Measurements from ENCODE around the gene RFX7. TPM values are rescaled to one million over a fixed set of nuclear protein-coding genes. Genes with fewer than 3 reads are reported as not detected.
"Not testable (repeated sequence)": the region's sequence is repeated elsewhere in the genome, so short reads cannot be mapped to it uniquely, and the experiment has no call there.

Gene RFX7
- total RNA-seq, 1 experiment from 2014 or later = 29.8 TPM

DNA sequence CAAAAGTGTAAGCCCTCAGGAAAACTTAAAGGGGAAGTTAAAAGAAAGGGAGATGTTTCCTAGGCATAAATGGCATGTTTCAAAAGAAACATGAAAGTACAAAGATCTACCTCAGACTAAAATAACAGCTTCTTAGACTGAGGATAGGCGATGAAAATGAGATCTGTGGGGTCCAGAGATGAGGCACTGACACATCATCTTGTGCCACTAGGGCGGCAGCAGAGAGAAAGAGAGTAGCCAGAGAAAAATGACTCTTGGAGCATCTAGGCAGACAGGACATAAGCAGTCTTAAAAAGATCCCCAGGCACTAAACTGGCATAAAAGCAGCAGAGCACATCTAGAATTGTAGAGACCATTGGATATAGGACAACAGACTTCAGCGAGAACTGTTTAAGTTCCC lies 42.5 kb upstream of the RFX7 start:
- no TSS peak for BruUV-seq (replicated peaks)
- peak; percentile 9 for DNase-seq (ENCODE audit: unreplicated experiment)
- H3K27ac Mint-ChIP-seq (ENCODE audit: low read depth, unreplicated experiment) = no peak overlapping the region

DNA sequence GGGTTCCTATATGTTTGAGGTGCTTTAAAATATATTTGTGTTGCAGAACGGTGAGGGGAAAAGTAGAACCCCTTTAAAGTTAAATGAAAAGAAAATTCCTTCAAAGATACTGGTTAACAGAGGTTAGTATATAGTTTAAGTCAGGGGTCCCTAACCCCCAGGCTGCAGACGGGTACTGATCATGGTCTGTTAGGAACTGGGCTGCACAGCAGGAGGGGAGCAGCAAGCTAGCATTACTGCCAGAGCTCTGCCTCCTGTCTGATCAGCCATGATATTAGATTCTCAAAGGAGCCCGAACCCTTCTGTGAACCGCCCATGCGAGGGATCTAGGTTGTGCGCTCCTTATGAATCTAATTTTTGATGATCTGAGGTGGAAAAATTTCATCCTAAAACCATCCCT lies 37.5 kb upstream of the RFX7 start:
- Mint-ChIP-seq H3K27ac (ENCODE audit: low read depth, unreplicated experiment) (no peak overlapping the region), H3K36me3 (ENCODE audit: insufficient read depth, unreplicated experiment) (no peaks in the 10 kb centered on the region)
- CTCF ChIA-PET = interaction anchor here (0.6 kb wide), 1 partner anchor 81 kb away, joined by 3 read pairs; no protein-coding TSS in a partner anchor

More for the DNA sequence above, 42.5 kb upstream of the RFX7 start:
- H3K36me3 Mint-ChIP-seq (ENCODE audit: insufficient read depth, unreplicated experiment) = no peaks in the 10 kb centered on the region
- no peak overlapping the region for H3K4me3 Mint-ChIP-seq (ENCODE audit: unreplicated experiment)
- ChIA-PET POLR2A (no interaction called here), CTCF (interaction anchor here (0.8 kb wide), 1 partner anchor 119 kb away, joined by 3 read pairs; no protein-coding TSS in a partner anchor)
- intact Hi-C loops (cut with micrococcal nuclease) = no loop called here
- peak; percentile 11 for TF ChIP-seq CTCF (IDR thresholded peaks at IDR 0.05; ENCODE audit: unreplicated experiment)
- no peaks in the 10 kb centered on the region for H3K27me3 Mint-ChIP-seq (ENCODE audit: insufficient read depth, unreplicated experiment)
- H3K9me3 Mint-ChIP-seq (ENCODE audit: unreplicated experiment) = peaks cover 8% of the 10 kb centered on the region
- H3K4me1 Mint-ChIP-seq (ENCODE audit: insufficient read depth, unreplicated experiment) = no peaks in the 10 kb centered on the region

GRCh38 chr15:56273724-56274123 lies 30.0 kb upstream of the RFX7 start:
- peaks cover 28% of the 10 kb centered on the region for H3K9me3 Mint-ChIP-seq (ENCODE audit: unreplicated experiment)

More for the DNA sequence above, 37.5 kb upstream of the RFX7 start:
- no peak overlapping the region for H3K4me3 Mint-ChIP-seq (ENCODE audit: unreplicated experiment)
- no peaks in the 10 kb centered on the region for H3K27me3 Mint-ChIP-seq (ENCODE audit: insufficient read depth, unreplicated experiment)
- peaks cover 10% of the 10 kb centered on the region for H3K9me3 Mint-ChIP-seq (ENCODE audit: unreplicated experiment)
- no peak for TF ChIP-seq CTCF (IDR thresholded peaks at IDR 0.05; ENCODE audit: unreplicated experiment)
- intact Hi-C loops (cut with micrococcal nuclease) = no loop called here
- no peaks in the 10 kb centered on the region for H3K4me1 Mint-ChIP-seq (ENCODE audit: insufficient read depth, unreplicated experiment)
- no peak for DNase-seq (ENCODE audit: unreplicated experiment)
- no TSS peak for BruUV-seq (replicated peaks)
- POLR2A ChIA-PET = no interaction called here

DNA sequence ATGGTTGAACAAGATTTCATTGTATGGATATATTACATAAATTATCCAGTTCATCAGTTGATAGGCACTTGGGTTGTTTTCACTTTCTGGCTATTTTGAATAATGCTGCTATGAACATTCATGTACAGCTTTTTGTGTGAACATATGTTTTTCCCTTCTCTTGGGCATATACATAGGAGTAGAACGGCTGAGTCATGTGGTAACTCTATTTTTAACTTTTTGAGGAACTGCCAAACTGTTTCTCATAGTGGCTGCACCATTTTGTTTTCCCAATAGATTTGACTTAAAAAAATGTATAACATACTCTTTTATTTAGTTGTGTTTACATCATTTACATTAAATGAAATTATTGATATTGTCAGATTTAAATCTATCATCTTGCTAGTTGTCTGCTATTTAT lies 28.8 kb upstream of the RFX7 start:
- POLR2A ChIA-PET = interaction anchor here (1.4 kb wide), 1 partner anchor 100 kb away, joined by 6 read pairs; no protein-coding TSS in a partner anchor
- BruUV-seq (replicated peaks) = no TSS peak
- Mint-ChIP-seq H3K4me1 (ENCODE audit: insufficient read depth, unreplicated experiment) (no peaks in the 10 kb centered on the region), H3K36me3 (ENCODE audit: insufficient read depth, unreplicated experiment) (no peaks in the 10 kb centered on the region), H3K27ac (ENCODE audit: low read depth, unreplicated experiment) (no peak overlapping the region), H3K4me3 (ENCODE audit: unreplicated experiment) (no peak overlapping the region), H3K27me3 (ENCODE audit: insufficient read depth, unreplicated experiment) (no peaks in the 10 kb centered on the region), H3K9me3 (ENCODE audit: unreplicated experiment) (peaks cover 23% of the 10 kb centered on the region)
- intact Hi-C loops (cut with micrococcal nuclease) = no loop called here
- TF ChIP-seq CTCF (IDR thresholded peaks at IDR 0.05; ENCODE audit: unreplicated experiment) = no peak
- CTCF ChIA-PET = no interaction called here
- no peak for DNase-seq (ENCODE audit: unreplicated experiment)

More at GRCh38 chr15:56273724-56274123, 30.0 kb upstream of the RFX7 start:
- DNase-seq (ENCODE audit: unreplicated experiment) = no peak
- no peak for TF ChIP-seq CTCF (IDR thresholded peaks at IDR 0.05; ENCODE audit: unreplicated experiment)
- POLR2A ChIA-PET = interaction anchor here (1.4 kb wide), 1 partner anchor 98 kb away, joined by 6 read pairs; no protein-coding TSS in a partner anchor
- intact Hi-C loops (cut with micrococcal nuclease) = no loop called here
- CTCF ChIA-PET = no interaction called here
- no peaks in the 10 kb centered on the region for H3K27me3 Mint-ChIP-seq (ENCODE audit: insufficient read depth, unreplicated experiment)
- H3K4me1 Mint-ChIP-seq (ENCODE audit: insufficient read depth, unreplicated experiment) = no peaks in the 10 kb centered on the region
- H3K36me3 Mint-ChIP-seq (ENCODE audit: insufficient read depth, unreplicated experiment) = no peaks in the 10 kb centered on the region
- H3K27ac Mint-ChIP-seq (ENCODE audit: low read depth, unreplicated experiment) = no peak overlapping the region
- no TSS peak for BruUV-seq (replicated peaks)
- H3K4me3 Mint-ChIP-seq (ENCODE audit: unreplicated experiment) = no peak overlapping the region

DNA sequence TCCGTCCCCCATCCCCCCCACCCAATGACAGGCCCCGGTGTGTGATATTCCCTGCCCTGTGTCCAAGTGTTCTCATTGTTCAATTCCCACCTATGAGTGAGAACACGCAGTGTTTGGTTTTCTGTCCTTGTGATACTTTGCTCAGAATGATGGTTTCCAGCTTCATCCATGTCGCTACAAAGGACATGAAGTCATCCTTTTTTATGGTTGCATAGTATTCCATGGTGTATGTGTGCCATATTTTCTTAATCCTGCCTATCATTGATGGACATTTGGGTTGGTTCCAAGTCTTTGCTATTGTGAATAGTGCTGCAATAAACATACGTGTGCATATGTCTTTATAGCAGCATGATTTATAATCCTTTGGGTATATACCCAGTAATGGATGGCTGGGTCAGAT lies 22.8 kb upstream of the RFX7 start:
- BruUV-seq (replicated peaks); intact Hi-C loops (cut with micrococcal nuclease); H3K36me3 Mint-ChIP-seq (ENCODE audit: insufficient read depth, unreplicated experiment): not testable (repeated sequence)

More for the DNA sequence above, 22.8 kb upstream of the RFX7 start:
- CTCF ChIA-PET; H3K9me3 Mint-ChIP-seq (ENCODE audit: unreplicated experiment); DNase-seq (ENCODE audit: unreplicated experiment); H3K4me3 Mint-ChIP-seq (ENCODE audit: unreplicated experiment); POLR2A ChIA-PET; H3K27me3 Mint-ChIP-seq (ENCODE audit: insufficient read depth, unreplicated experiment); H3K27ac Mint-ChIP-seq (ENCODE audit: low read depth, unreplicated experiment): not testable (repeated sequence)
- H3K4me1 Mint-ChIP-seq (ENCODE audit: insufficient read depth, unreplicated experiment) = peaks cover 13% of the 10 kb centered on the region

Measured in MCF 10A (cell line).